SJSA1 (cell line): ENCODE results near the gene CC2D1B. TPM values are rescaled to one million over a fixed set of nuclear protein-coding genes. Genes with fewer than 3 reads are reported as not detected.

Experiments used
- DNase-seq, 2 experiments: peaks; one replicate each; pipeline ENCODE4 v3.0.0-alpha.2; 2015 to 2020; ENCODE audit warnings: low spot score in 2 of 2, low read depth in 1 of 2
- H3K27ac ChIP-seq: fragments of 250-450 bp; sonication (Bioruptor Pico); 2 replicates; pipeline ENCODE4 v1.5.1; 2020; ENCODE audit warnings: mild to moderate bottlenecking, moderate library complexity
- H3K27me3 ChIP-seq: fragments of 250-450 bp; sonication (Bioruptor Pico); replicated peaks from 2 replicates; pipeline ENCODE4 v1.5.1; 2020; ENCODE audit warnings: mild to moderate bottlenecking, moderate library complexity
- H3K36me3 ChIP-seq: fragments of 250-450 bp; sonication (Bioruptor Pico); 2 replicates; pipeline ENCODE4 v1.5.1; 2020; ENCODE audit warnings: mild to moderate bottlenecking
- H3K4me1 ChIP-seq: fragments of 250-450 bp; sonication (Bioruptor Pico); replicated peaks from 2 replicates; pipeline ENCODE4 v1.6.1; 2021; ENCODE audit warnings: mild to moderate bottlenecking
- H3K4me3 ChIP-seq: fragments of 250-450 bp; sonication (Bioruptor Pico); 2 replicates; pipeline ENCODE4 v1.5.1; 2020; ENCODE audit warnings: mild to moderate bottlenecking
- H3K9me3 ChIP-seq: fragments of 250-450 bp; sonication (Bioruptor Pico); replicated peaks from 2 replicates; pipeline ENCODE4 v1.5.1; 2020; ENCODE audit warnings: mild to moderate bottlenecking
- total RNA-seq: library from RNA; depleted of rRNA; stranded (reverse); fragments of >200 nt; shearing (Covaris generic); gene quantifications from 2 replicates; pipeline ENCODE4 v1.2.3, GENCODE V29; 2014

Gene CC2D1B
- total RNA-seq, 1 experiment from 2014 or later, result 24.1 TPM

DNA sequence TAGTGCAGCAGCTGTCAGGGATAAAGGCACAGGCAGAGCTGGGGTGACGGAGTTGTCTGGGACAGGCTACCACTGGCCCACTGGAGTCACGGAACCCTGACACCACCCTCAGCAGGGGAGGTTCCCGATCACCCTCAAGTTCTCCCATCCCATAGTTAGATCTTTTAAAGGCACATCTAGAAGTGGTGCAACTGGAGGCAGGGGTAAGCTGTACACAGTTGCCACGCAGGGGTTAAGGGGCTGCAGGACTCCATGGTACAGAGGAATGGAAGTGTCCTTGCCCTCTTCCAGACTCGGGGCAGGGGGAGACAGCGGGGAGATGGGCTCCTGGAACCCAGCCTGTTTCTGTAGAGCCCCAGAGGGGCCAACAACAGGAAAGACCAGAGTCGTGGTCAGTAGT lies 13.3 kb downstream of the CC2D1B start:
- Histone ChIP-seq H3K27me3 (no peaks in the 10 kb centered on the region), H3K27ac (no peak overlapping the region), H3K36me3 (peaks cover 67% of the 10 kb centered on the region), H3K4me1 (peaks cover 11% of the 10 kb centered on the region), H3K4me3 (no peak overlapping the region), H3K9me3 (no peaks in the 10 kb centered on the region)
- no peak for DNase-seq

DNA sequence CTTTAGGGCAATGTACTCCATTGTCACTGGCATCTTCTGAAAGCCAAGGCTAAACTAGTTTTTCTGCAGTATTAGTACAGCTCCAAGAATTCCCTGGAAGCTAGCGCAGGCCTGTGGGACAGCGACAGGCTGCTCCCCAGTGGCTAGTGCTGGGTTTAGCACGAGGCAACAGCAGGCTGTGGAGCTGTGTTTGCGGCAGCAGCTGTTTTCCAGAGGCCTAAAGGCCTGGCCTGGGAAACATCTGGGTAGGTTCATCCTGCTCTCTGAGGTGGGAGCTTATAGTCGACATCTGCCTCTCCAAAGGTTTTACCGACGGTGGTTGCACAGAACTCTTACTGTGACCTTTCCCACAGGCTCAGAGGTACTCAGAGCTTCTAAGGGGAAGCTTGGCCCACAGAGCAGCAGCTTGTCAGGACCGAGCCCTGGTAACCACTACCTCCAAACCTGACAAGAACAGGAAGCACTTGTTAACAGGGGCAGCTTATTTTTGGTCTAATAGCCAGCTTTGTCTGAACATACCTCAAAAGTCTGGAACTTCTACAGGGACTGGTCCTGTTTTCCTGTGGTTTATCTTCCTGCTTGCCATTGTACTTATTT lies 17.2 kb downstream of the CC2D1B start:
- H3K27ac ChIP-seq, result no peak overlapping the region

DNA sequence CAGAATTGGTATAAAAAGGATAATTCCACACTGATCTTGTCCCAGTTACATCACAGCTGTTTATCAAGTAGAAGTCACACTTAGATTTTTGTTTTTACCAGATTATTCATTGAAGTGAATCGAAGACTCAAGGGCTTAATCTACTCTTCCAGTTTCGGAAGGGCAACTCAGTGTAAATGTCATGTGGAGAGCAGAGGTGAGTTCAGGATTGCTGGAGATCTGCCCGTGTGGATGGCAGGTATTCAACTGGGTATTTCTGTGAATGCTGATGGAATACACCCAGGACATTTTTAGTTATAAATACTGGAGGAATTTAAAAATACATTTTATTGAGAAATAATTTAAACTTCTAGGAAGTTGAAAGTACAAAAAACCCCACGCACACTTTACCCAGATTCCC lies 19.4 kb downstream of the CC2D1B start:
- no peaks in the 10 kb centered on the region for H3K9me3 ChIP-seq

More for the DNA sequence above, 17.2 kb downstream of the CC2D1B start:
- Histone ChIP-seq H3K4me3 (no peak overlapping the region), H3K4me1 (peaks cover 11% of the 10 kb centered on the region), H3K27me3 (no peaks in the 10 kb centered on the region), H3K9me3 (no peaks in the 10 kb centered on the region), H3K36me3 (peaks cover 30% of the 10 kb centered on the region)
- no peak for DNase-seq

DNA sequence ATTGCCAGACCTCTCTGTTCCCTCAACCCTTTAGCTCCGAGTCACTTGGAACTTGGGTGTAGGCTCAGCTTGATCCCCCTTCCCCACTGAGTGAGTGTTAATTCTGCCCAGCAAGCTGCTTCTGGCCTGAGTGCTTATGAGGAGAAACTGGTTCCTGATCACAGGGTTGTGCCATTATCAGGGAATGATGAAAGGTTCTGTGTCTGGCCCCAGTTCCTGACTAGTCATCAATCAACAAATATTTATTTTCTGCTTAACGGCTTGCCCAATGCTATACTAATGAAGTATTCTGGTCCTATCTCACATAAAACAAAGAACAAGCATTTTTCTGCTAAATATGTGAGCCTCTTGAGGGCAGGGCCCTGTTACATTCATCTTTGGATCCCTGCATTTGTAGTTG lies 20.8 kb downstream of the CC2D1B start:
- no peaks in the 10 kb centered on the region for H3K4me1 ChIP-seq
- no peaks in the 10 kb centered on the region for H3K9me3 ChIP-seq
- no peaks in the 10 kb centered on the region for H3K27me3 ChIP-seq
- 0 out of 2 replicates have a peak, but pooled peaks cover 5% of the 10 kb centered on the region for H3K36me3 ChIP-seq
- no peak overlapping the region for H3K4me3 ChIP-seq
- no peak overlapping the region for H3K27ac ChIP-seq
- no peak for DNase-seq

More for the DNA sequence above, 19.4 kb downstream of the CC2D1B start:
- Histone ChIP-seq H3K4me3 (no peak overlapping the region), H3K27me3 (no peaks in the 10 kb centered on the region), H3K27ac (no peak overlapping the region), H3K4me1 (peaks cover 11% of the 10 kb centered on the region), H3K36me3 (peaks cover 10% of the 10 kb centered on the region; the same call in 1 of the 2 replicates)
- DNase-seq, result no peak

DNA sequence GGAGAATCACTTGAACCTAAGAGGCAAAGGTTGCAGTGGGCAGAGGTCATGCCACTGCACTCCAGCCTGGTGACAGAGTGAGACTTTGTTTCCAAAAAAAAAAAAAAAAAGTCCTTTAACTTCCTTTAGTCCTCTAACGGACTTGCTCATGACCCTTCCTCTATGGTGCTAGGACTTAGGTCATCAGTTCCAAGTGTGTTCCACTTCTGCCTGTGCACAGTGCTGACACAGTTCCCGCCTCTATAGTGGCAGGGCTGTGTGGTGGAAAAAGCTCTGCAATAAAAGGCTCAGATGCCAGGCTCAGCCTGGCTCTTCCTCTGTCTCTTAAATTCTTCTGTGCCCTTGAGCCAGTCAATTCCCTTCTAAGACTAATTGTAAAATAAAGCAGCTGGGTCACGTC lies 22.0 kb downstream of the CC2D1B start:
- no peak overlapping the region for H3K27ac ChIP-seq
- H3K4me1 ChIP-seq, result no peaks in the 10 kb centered on the region
- H3K4me3 ChIP-seq, result no peak overlapping the region
- 0 out of 2 replicates have a peak, but pooled peaks cover 2% of the 10 kb centered on the region for H3K36me3 ChIP-seq
- DNase-seq, result no peak
- no peaks in the 10 kb centered on the region for H3K9me3 ChIP-seq
- H3K27me3 ChIP-seq, result no peaks in the 10 kb centered on the region

DNA sequence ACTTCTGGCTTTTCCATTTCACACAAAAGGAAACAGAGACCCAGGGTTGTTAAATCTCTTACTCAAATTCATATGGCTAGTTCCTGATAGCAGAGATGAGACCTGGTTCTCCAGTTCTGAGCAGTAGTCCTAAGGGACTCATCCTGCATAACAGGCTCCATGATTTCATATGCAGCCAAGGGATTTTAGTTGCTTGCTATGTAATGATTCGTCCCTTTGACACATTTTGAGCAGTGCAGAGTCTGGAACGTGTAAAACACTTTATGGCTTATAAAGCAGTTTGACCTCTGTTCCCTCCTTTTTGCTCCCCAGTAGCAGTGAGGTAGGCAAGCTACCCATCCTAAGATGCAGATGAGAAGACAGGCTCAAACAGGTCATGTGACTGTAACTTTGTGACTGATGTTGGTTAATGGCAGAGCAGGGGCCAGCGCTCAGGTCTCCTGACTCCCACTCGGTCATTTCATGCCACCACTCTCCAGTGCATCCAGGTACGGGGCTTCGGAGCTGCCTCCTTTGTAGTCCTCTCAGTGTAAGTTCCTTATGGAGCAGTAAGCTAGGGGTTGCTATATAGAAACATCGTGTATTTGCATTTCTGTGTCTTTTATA lies 24.2 kb downstream of the CC2D1B start:
- H3K4me1 ChIP-seq, result no peaks in the 10 kb centered on the region
- H3K9me3 ChIP-seq, result no peaks in the 10 kb centered on the region
- H3K27ac ChIP-seq, result no peak overlapping the region
- no peaks in the 10 kb centered on the region for H3K27me3 ChIP-seq
- DNase-seq, result no peak
- 0 out of 2 replicates have a peak, but pooled peaks cover 2% of the 10 kb centered on the region for H3K36me3 ChIP-seq
- H3K4me3 ChIP-seq, result no peak overlapping the region

DNA sequence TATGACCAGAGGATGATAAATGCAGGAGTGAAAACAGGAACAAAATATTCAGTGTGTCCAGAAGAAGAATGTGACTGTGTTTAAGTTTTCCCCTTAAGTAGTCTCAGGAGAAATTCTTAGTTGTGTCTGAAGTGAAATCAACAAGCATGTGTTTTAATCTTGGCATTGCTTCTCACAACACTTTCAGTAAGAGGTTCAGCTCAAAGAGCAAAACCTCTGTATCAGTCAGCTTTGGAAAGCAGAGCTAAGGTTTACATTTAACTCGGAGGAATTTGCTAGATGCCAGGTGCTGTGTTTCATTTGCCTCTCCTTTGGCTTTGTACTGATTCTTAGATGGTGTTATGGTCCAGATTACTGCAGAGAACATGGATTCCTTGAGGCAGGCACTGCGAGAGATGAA lies 28.6 kb downstream of the CC2D1B start:
- Histone ChIP-seq H3K9me3 (no peaks in the 10 kb centered on the region), H3K36me3 (peaks cover 6% of the 10 kb centered on the region), H3K27me3 (no peaks in the 10 kb centered on the region), H3K4me3 (no peak overlapping the region), H3K27ac (no peak overlapping the region), H3K4me1 (no peaks in the 10 kb centered on the region)
- no peak for DNase-seq

DNA sequence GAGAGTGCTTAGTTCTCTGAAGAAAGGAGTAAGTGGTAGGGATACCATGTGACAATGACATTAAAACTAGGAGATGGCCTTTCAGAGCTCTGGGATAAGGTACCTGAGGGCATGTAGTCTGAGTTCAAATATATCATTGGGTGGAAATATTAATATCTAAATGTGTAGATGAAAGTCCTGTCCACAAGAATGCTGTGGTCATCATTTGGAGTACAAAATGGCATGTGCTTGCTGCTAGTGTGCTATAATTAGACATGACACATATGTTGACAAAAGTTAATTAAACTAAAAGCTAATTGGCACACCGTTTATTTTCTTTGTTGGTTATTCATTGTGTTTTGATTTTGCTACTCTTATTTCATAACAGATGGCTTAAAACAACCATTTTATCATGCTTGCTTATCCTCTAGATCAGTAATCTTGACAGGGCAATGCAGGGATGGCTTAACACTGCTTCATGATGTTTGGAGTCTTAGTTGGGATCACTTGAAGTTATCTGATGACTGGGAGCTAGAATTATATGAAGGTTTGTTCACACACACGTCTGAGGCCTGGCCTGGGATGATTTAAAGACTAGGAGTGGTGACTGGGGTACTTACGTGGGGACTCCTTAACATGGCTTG lies 31.0 kb downstream of the CC2D1B start:
- Histone ChIP-seq H3K36me3 (peaks cover 6% of the 10 kb centered on the region), H3K4me1 (no peaks in the 10 kb centered on the region), H3K27ac (no peak overlapping the region), H3K27me3 (no peaks in the 10 kb centered on the region), H3K4me3 (no peak overlapping the region), H3K9me3 (no peaks in the 10 kb centered on the region)
- no peak for DNase-seq

DNA sequence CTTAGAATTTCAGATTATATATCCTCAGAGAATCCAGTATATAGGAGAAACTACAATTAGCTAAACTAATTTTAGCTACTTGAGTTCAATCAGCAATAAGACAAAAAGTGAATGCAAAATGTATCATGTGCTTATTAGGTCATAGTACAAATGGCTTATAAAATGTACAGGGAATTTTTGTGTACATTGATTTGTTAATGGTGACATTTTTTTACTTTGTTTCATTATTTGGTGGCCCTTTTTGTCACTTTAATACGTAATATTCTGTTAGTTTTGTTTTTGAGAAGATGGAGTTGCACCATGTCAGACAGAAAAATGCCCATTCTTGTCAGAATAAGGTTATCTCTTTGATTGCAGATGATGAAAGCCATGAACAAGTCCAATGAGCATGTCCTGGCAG lies 33.6 kb downstream of the CC2D1B start:
- H3K4me1 ChIP-seq, result no peaks in the 10 kb centered on the region
- no peak overlapping the region for H3K27ac ChIP-seq
- no peaks in the 10 kb centered on the region for H3K9me3 ChIP-seq
- no peak for DNase-seq
- H3K27me3 ChIP-seq, result no peaks in the 10 kb centered on the region
- peaks cover 6% of the 10 kb centered on the region for H3K36me3 ChIP-seq
- H3K4me3 ChIP-seq, result no peak overlapping the region

DNA sequence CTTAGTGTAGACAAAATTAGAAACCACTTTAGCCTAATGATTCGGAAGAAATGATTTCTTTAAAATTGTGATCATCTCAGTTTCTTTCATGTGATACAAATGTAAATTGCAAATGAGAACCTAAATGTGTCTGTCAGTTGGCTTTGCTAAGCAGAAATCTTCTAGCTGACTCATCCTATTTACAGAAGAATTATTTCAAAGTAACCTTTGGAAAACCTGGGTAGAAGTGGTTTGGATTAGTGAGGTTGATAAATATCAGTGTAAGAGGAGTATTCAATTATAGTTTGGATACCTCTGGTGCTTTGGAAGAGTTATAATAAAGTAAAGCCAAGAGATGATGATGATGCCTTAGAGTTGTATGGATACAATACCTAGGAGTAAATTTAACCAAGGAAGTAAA lies 37.4 kb downstream of the CC2D1B start:
- Histone ChIP-seq H3K36me3 (no peaks in the 10 kb centered on the region), H3K27me3 (no peaks in the 10 kb centered on the region), H3K27ac (no peak overlapping the region), H3K4me1 (no peaks in the 10 kb centered on the region), H3K4me3 (no peak overlapping the region), H3K9me3 (no peaks in the 10 kb centered on the region)
- DNase-seq, result no peak

DNA sequence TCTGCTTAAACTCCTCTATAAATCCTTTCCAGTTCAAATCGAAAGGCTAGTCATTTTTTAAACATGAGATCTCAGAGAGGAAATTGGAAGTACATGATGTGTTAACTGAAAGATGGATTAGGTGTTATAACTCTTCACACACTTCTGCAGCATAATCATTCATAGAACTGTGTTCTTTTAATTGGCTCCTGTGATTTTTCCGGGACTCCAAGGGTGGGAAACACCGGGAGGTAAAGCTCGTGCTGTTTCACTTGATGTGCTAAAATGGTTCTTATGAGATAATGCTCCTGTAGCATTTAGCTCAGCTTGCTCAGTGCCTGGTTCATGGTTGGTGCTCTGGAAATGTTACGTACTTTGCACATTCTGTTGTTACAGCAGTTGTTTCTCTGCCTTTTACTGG lies 40.2 kb downstream of the CC2D1B start:
- DNase-seq, result no peak
- H3K27me3 ChIP-seq, result no peaks in the 10 kb centered on the region
- no peaks in the 10 kb centered on the region for H3K36me3 ChIP-seq
- H3K4me3 ChIP-seq, result no peak overlapping the region
- H3K27ac ChIP-seq, result no peak overlapping the region
- no peaks in the 10 kb centered on the region for H3K9me3 ChIP-seq
- no peaks in the 10 kb centered on the region for H3K4me1 ChIP-seq

DNA sequence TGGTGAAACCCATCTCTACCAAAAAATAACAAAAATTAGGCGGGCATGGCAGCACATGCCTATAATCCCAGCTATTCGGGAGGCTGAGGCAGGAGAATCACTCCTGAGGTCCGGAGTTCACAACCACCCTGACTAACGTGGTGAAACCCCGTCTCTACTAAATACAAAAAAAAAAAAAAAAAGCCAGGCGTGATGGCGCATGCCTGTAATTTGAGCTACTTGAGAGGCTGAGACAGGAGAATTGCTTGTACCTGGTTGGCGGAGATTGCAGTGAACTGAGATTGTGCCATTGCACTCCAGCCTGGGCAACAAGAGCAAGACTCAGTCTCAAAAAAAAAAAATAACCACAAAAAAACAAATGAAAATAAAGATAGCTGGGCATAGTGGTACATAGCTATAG lies 42.3 kb downstream of the CC2D1B start:
- H3K4me3 ChIP-seq, result no peak overlapping the region
- H3K9me3 ChIP-seq, result no peaks in the 10 kb centered on the region
- H3K27me3 ChIP-seq, result no peaks in the 10 kb centered on the region
- no peak overlapping the region for H3K27ac ChIP-seq
- no peaks in the 10 kb centered on the region for H3K4me1 ChIP-seq
- no peak for DNase-seq
- H3K36me3 ChIP-seq, result no peaks in the 10 kb centered on the region

DNA sequence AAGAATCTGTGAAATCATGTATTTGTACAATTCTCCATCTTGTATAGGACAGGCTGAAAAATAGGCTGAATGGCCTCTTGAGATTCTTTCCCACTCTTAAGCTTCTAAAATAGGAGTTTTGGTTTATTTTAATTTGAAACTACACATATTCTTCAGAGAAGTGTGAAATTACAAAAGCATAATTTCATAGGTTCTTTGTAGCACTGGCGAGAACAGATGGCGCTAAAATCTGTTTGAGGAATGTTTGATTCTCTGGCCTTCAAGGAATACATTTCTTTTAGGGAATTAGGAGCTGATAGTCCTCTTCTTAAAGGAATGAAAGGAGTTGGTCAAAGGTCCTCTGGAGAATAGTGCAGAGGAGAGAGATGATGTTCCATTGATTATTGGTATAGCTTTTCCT lies 44.9 kb downstream of the CC2D1B start:
- Histone ChIP-seq H3K4me3 (no peak overlapping the region), H3K9me3 (no peaks in the 10 kb centered on the region), H3K27me3 (no peaks in the 10 kb centered on the region), H3K4me1 (no peaks in the 10 kb centered on the region), H3K36me3 (no peaks in the 10 kb centered on the region), H3K27ac (no peak overlapping the region)
- no peak for DNase-seq

DNA sequence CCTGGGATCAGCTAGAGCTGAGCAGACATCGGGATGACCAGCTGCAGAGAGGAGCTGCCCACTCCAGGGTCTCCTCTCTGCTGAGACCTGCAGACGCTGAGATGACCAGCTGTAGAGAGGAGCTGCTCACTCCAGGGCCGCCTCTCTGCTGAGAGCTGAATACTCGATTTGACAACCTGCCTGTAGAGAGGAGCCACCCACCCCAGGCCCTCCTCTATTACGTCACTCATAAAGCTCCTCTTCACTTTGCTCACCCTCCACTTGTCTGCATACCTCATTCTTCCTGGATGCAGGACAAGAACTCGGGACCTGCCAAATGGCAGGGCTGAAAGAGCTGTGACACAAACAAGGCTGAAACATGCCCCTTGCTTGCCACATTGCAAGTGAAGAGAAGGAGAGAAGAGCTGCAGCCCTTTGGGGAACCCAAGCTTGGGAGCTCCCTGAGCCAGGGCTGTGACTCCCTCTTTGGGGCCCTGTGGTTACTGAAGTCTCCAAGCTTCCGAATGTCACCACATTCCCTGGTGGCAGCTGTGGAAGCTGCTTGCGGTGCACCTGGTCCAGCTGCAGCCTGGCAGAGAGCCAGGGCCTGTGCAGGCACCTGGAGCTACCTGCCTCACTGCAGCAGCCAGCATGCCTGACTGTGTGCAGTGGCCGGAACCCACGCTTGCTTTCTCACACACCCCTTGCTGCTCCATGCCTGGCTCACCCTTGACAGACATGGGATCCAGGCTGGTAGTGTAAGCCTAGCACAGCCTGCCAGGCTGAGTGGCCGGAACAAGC lies 59.6 kb downstream of the CC2D1B start:
- Histone ChIP-seq H3K36me3 (no peaks in the 10 kb centered on the region), H3K9me3 (no peaks in the 10 kb centered on the region), H3K27ac (no peak overlapping the region), H3K27me3 (no peaks in the 10 kb centered on the region), H3K4me3 (no peak overlapping the region), H3K4me1 (no peaks in the 10 kb centered on the region)
- DNase-seq, result no peak
